ENCODE measurements around the gene ENAM.

DNA sequence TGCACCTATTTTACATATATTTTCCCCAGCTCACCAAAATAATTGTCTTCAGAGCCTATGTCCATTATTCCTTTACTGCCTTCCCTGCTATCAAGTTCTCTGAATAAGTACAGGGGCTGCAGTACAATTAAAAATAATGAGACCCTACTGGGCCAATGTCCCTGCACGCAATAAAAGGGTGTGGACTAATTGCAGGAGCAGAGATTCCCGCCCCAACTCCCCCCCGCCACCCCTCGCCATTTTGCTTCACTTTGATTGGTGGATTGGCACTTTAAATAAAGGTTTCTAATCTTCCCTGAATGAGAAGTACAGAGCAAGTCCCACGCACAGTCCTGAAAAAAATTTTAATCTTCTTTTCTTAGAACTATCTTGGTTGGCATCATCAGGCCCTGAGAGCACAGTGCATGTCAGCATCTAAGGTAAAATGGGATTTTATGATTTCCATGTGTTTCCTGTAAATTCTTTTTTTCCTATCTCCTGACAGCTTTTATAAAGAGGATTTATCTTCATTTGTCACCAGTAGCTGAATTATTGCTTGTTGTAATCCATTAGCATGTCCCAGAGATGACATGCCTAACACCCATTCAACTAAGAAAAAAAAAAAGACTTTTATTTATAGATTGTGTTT, 36.5 kb upstream of the ENAM start, which contains the start of gene AMBN:
- TF ChIP-seq, protein P1, sequence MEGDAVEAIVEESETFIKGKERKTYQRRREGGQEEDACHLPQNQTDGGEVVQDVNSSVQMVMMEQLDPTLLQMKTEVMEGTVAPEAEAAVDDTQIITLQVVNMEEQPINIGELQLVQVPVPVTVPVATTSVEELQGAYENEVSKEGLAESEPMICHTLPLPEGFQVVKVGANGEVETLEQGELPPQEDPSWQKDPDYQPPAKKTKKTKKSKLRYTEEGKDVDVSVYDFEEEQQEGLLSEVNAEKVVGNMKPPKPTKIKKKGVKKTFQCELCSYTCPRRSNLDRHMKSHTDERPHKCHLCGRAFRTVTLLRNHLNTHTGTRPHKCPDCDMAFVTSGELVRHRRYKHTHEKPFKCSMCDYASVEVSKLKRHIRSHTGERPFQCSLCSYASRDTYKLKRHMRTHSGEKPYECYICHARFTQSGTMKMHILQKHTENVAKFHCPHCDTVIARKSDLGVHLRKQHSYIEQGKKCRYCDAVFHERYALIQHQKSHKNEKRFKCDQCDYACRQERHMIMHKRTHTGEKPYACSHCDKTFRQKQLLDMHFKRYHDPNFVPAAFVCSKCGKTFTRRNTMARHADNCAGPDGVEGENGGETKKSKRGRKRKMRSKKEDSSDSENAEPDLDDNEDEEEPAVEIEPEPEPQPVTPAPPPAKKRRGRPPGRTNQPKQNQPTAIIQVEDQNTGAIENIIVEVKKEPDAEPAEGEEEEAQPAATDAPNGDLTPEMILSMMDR (conservative IDR thresholded peaks at IDR 0.05 in 1 of 2, IDR thresholded peaks at IDR 0.05 in 1 of 2; ENCODE audit: low read depth in 1 of 2, low read length in 2 of 2) = no peak
- no peak for TF ChIP-seq EZH2 (IDR thresholded peaks at IDR 0.05; ENCODE audit: low read length, missing control alignments)
